HG02970 (cell line): ENCODE measurements around the gene SNX15.

Experiments used
- ATAC-seq: cut with Tn5 transposase; IDR thresholded peaks from one replicate; pipeline ENCODE4 v1.9.1; 2021; ENCODE audit warnings: mild to moderate bottlenecking, moderate library complexity, moderate number of reproducible peaks; ENCODE audit not compliant: unreplicated experiment, low FRiP score

The SNX15 gene

DNA sequence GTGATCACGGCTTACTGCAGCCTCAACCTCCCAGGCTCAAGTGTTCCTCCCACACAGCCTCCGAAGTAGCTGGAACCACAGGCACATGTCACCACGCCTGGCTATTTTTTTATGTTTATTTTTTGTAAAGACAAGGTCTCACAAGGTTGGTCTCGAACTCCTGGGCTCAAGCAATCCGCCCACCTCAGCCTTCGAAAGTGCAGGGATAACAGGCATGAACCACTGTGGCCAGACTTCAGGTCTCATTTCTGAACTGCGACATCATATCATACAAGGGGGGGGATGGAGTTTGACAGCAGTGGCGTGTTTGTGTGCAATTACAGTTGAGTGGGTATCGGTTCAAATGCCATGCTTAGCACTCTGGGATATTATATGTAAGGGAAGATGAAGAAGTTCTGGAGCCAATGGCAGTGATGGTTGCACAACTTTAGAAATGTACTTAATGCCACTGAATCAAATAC is 24.2 kb downstream of the SNX15 start:
- ATAC-seq = no peak

DNA sequence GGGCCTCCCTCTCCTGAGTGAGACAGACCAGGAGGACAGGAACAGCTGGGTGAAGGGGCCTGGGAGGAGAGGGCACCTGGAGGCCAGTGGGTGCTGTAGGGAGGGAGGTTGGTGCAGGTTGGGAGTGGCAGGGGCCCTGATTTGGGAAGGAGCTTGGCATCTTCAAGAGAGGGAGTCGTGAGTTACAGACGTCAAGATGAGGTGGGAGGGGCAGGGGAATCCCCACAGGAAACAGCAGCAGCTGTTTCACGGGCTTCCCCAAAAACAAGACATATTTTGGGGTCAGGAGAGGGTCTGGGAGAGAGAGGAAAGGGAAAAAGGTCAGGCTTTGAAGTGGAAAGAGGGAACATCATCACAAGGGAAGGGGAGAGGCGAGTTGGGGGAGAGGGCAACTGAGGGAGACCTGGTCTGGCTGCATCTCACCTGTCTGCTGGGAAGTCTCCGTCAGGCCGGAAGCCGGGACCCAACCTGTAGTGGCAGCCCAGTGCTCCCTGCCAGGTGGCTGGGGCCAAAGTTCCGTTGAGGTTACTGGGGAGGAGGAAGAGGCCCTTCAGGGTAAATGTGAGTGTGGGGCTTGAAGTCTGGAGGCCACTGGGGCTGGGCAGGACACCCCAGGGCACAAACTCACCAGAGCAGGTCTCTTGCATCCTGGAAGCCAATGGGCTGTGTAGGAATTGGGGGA is 26.7 kb downstream of the SNX15 start:
- no peak for ATAC-seq

DNA sequence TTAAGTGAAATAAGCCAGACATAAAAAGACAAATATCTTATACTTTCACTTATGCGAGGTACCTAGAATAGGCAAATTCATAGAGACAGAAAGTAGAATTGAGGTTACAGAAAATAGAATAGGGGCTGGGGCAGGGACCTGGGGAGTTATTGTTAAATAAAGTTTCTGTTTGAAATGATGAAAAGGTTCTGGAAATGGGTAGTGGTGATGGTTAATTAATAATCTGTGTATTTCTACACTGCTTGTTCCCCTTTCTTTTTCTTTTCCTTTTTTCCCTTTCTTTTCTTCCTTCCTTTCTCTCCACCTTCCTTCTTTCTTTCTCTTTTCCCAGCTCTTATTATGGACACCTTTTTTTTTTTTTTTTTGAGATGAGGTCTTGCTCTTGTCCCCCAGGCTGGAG is 28.3 kb downstream of the SNX15 start:
- ATAC-seq = no peak

DNA sequence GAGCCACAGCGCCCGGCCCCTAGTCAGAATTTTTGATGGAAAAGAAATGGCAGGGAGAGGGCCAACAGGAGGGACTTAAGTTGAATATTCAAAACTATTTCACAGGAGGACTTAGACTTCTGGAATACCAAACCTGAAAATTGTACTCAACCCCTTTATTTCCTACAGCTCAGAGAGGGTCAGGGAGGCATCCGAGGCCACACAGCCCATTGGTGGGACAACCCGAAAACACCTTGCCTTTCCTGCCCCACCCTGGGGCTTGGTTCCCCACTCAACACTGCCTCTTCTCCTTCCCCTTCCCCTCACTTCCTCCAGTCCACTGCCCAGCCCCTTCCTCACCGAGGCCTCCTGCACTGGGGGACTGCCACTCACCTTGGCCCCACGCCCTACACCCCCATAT is 29.8 kb downstream of the SNX15 start:
- ATAC-seq = no peak

DNA sequence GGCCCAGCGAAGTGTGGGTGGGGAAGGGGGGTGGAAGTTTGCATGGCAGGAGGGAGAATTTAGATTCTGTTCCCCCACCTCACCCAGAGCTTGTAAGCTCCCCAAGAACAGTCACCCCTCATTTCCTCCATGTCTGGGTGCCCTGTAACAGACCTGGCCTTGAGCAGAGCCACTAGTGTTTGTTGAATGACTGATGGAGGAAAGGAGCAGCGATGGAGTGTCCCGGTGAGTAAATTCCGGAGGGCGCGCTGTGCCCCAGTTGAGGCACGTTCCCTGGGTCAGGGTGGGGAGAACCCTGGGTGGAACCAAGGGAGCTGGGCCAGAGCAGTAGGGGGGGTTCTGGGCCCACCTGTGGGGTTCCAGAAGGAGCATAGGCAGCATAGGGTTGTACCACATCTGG is 30.3 kb downstream of the SNX15 start:
- no peak for ATAC-seq

GRCh38 chr11:65058012-65058411 is 30.8 kb downstream of the SNX15 start:
- no peak for ATAC-seq

- no peak for ATAC-seq
Measured at GRCh38 chr11:65058419-65059054, 31.3 kb downstream of the SNX15 start, which contains the start of gene NAALADL1. Gene NAALADL1, minus strand, starts transcription at chr11:65058553. Its CDS starts 32 bp downstream, at chr11:65058521.

DNA sequence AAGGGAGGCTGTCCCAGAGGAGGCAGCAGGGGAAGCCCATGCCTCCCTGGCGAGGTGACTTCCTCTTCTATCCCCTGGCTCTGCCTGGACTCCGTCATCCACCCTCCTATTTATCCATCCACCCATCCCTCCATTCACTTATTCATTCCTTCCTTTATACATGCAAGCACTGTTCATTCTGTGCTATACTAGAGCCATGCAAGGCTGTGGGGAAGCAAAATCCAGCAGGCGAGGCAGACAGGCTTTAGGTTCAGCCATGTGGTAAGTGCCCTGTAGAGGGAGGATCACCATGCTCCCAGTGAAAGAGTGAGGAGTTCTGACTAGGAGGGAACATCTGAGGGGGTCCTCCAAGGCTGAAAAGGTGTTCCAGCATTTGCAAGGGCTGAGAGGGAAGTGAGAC is 32.3 kb downstream of the SNX15 start:
- ATAC-seq = no peak

DNA sequence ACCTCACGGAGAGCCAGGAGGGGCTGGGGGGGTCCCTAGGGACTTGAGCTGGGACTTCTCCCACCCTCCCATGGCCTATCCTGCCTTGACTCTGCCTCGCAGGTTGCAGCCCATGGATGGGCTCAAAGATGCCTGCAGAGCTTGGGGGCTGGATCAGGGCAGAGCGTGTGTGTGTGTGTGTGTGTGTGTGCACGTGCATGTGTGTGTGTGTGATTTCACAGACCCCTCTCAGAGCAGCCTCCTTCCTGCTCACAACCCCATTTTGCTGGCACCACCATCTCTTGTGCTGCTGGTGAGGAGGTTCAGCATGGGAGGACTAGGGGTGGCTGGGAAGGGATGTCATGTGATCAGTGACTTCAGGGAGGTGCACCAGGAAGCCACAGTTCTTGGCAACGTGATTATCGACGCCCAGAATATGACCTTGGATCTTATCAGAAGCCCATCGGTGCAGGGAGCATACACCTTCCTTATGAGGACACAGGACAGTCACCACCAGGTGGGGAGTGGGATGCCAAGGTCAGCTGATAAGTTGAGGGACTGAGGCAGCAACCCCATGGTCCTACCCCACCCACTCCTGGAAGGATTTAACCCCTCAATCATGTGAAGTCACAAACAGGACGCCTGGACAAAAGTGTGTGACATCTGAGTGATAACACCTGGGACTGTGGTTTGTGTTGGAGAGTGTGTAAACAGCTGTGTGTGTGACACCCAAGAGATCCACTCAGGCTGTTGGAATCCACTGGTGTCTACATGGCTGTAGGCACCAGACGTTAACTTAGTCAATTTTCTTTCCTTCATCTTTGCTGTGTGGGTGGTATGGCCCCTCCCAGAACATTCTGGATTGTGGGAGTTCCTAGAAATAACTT is 33.0 kb downstream of the SNX15 start:
- ATAC-seq = no peak

- ATAC-seq = no peak
Measured at GRCh38 chr11:65060913-65061408, 33.7 kb downstream of the SNX15 start.

- no peak for ATAC-seq
Measured at GRCh38 chr11:65063532-65063931, 36.3 kb downstream of the SNX15 start.

DNA sequence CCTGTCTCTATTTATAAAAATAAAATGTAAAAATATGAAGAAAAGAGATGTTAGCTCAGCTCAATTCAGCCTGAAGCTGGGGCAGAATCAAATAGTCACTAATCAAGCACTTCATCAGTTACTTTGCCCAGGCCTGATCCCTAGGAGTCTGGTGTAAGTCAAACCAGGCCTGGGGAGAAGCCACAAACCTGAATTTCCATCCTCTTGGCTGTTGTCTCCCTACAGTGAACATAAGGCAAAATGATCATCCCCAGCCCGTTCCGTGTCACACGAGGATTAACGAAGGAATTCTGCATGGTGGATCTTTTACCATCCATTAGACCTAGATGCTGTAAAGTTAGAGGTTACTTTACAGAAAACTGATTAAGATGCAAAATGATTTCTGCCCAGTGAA is 37.6 kb downstream of the SNX15 start:
- no peak for ATAC-seq

DNA sequence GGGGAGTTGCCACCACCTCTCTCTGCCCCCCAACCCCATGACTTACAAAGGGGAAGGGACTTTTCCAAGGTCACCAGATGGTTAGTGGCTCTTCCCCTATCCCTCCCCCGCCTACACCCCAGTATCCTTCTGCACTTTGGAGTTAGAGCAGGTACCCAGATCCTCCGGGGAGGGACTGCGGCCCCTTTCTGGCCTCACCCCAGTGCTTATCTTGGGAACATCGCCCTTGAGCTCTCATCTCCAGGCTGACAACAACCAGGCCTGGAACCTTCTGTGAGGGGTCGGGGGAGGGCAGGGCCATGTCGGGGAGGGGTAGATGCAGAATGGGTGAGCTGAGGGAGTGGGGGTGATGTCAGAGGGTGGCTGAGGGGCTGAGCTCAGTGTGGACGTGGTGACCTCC is 38.6 kb downstream of the SNX15 start:
- ATAC-seq = no peak

GRCh38 chr11:65066315-65066714 is 39.1 kb downstream of the SNX15 start:
- ATAC-seq = no peak

DNA sequence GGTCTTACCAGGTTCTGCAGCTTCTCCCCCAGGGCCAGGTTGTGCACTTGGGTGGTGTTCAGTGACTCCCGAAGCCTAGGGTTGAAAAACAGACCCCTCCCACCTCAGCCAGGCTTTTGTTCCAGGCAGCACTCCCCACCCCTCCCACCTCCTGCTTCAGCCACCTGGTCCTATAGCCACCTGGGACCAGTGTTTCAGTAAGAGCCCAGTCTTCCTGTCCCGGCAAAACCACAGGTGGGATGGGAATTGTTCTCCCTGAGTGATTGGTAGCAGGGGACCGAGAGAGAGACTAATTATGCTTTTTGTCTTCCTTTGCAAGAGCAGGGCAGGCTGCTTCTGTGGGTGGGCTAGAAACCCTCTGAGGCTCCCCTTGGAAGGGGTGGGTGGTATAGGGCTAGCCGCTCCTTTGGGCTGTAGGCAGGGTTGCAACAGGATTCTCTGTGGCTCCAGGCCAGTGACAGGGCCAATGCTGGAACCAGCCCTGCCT is 39.6 kb downstream of the SNX15 start:
- no peak for ATAC-seq

DNA sequence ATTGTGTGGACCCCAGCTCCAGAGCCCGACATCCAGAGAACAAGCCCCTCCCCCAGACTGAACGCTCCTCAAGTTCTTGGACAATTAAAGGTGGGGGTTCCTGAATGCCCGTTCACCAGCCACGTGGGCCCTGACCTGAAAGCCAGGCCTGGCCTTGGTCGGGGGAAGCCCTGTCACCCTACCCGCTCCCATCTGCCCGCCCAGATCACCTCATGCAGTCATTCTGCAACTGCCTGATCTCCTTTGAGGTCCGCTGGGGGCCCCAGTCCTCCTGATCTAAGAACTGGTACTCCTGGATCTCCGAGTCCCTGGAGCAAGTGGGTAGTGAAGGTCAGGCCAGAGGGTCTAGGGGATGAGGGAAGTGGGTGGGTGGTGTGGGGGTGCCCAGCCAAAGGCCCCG is 40.2 kb downstream of the SNX15 start:
- no peak for ATAC-seq

DNA sequence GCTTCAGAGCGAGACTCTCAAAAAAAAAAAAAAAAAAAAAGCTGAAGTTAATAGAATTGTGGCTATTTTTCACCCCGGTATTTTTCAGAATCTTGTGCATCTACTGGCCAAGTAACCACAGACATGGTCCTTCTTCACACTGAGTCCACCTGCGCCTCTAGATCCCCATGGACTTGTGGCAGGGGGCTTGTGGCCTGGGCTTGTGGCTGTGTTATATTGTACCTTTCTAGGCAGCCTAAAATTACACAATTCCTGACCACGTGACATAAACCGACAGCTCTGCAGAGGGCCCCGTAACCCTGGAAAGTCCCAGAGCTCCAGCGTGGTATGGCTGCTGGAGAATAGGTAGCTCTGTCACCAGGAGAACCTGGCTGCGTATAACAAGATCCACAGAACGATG is 42.0 kb downstream of the SNX15 start:
- ATAC-seq = no peak

DNA sequence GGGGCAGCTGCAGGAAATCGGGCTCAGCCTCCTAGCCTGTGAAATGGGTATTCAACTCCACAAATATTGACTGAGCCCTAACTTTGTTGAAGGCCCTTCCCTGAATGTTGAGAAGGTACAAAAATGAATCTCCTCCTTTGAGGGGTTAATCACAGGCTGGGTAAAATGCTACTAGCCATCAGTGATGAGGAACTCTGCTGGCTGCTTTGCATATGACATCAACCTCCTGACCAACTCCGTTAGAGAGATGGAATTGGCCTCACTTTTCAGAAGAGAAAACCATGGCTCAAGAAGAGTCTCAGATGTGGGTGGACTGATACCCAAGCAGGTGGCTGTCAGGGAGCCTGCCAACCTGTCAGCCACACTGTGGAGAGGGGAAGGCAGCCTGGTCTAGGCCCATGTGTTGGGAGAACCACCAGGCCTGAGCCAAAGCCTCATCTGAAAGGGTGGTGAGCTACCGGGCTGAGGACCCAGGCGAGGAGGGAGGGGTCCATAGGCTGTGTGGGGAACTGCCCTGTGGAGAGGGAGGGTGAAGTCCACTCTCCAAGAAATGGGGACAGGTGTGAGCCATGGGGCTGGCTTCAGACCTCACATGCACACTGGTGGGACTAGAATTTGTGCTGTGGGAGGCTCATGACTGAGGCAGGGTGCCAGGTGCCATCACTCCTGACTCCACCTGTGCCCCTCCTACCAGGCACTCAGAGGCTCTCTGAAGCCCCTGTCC is 44.8 kb downstream of the SNX15 start:
- ATAC-seq = no peak

GRCh38 chr11:65072631-65072966 is 45.4 kb downstream of the SNX15 start:
- no peak for ATAC-seq

DNA sequence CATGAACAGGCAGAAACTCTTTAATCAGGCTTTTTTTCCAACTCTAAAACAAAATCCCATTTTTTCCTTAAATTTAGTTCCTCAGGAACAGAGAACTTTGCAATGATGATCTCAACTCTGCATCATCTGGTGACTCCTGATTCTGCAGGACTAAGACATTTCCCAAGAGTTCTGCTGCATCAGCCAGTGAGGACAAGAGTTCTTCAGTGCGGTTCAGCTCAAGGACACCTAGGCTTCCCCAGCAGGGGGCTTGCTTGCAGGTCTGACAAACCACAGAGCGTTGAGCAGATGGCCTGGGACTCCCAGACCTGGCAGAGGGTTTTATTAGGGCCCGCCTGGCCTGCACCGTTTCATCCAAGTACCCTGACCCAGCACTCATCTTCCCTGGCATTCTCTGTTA is 50.2 kb downstream of the SNX15 start:
- ATAC-seq = no peak
